HepG2 (cell line): ENCODE results near the gene XPR1. TPM values are rescaled to one million over a fixed set of nuclear protein-coding genes. Genes with fewer than 3 reads are reported as not detected.

ENCODE experiments used
- DZIP1 ChIP-seq: sonication (generic); formaldehyde crosslinking; IDR thresholded peaks from 2 replicates; pipeline ENCODE4 v1.5.0; 2020; ENCODE audit warnings: mild to moderate bottlenecking, missing genetic modification reagents
- FOXA3 ChIP-seq: IDR thresholded peaks from 2 replicates; pipeline ENCODE4 v1.6.1; 2016; ENCODE audit warnings: missing genetic modification reagents, missing compliant biosample characterization
- FOXM1 ChIP-seq: sonication (generic); formaldehyde crosslinking; IDR thresholded peaks from 2 replicates; pipeline ENCODE4 v1.5.0; 2020; ENCODE audit warnings: missing genetic modification reagents
- HHEX ChIP-seq: IDR thresholded peaks from 2 replicates; pipeline ENCODE4 v1.6.1; 2016; ENCODE audit warnings: control low read depth
- HNRNPK ChIP-seq: fragments of 200-400 bp; formaldehyde crosslinking; IDR thresholded peaks from 2 replicates; pipeline ENCODE4 v1.6.1; 2018; ENCODE audit warnings: low read length, low read depth, moderate library complexity, mild to moderate bottlenecking; ENCODE audit not compliant: poor library complexity, severe bottlenecking
- NFIB ChIP-seq: sonication (generic); formaldehyde crosslinking; IDR thresholded peaks from 2 replicates; pipeline ENCODE4 v1.9.0; 2021; ENCODE audit warnings: missing genetic modification reagents, mild to moderate bottlenecking, borderline replicate concordance
- SAP130 ChIP-seq: IDR thresholded peaks from 2 replicates; pipeline ENCODE4 v1.6.1; 2016; ENCODE audit warnings: low read depth
- SIN3A ChIP-seq: IDR thresholded peaks from 2 replicates; pipeline ENCODE4 v1.6.1; 2011; ENCODE audit warnings: low read depth, mild to moderate bottlenecking, control low read depth, low read length, borderline replicate concordance
- SNAPC2 ChIP-seq: sonication (generic); formaldehyde crosslinking; IDR thresholded peaks from 2 replicates; pipeline ENCODE4 v1.8.1; 2022; ENCODE audit warnings: mild to moderate bottlenecking, missing genetic modification reagents
- TFAP4 ChIP-seq: sonication (generic); IDR thresholded peaks from 2 replicates; pipeline ENCODE4 v1.6.1; 2016; ENCODE audit warnings: low read depth, borderline replicate concordance
- ZNF766 ChIP-seq: sonication (generic); formaldehyde crosslinking; IDR thresholded peaks from 2 replicates; pipeline ENCODE4 v1.5.0; 2020; ENCODE audit warnings: missing genetic modification reagents, borderline replicate concordance
- polyA plus RNA-seq, 8 experiments: library from polyadenylated mRNA; depleted of rRNA in 3 of 8; stranded (reverse) in 7 of 8; unstranded in 1 of 8; fragments of >200 nt; fragmentation: Illumina TruSeq in 4 of 8; extraction: Trizol in 4 of 8; gene quantifications; 2 replicates each; pipeline versions ENCODE4 v1.2.1 to v1.2.3, GENCODE V29; 2011 to 2016; ENCODE audit warnings: low read depth in 4 of 8, missing spikeins in 1 of 8, mixed read lengths in 1 of 8; ENCODE audit not compliant: insufficient read depth in 1 of 8
- total RNA-seq, 5 experiments: library from RNA; depleted of rRNA; stranded (reverse); fragments of >200 nt; fragmentation: Illumina TruSeq; extraction: Trizol; gene quantifications; 2 replicates each; pipeline ENCODE4 v1.2.3, GENCODE V29; 2016; ENCODE audit warnings: low read depth in 1 of 5
- TF ChIP-seq, protein P1 (sequence below): sonication (generic); formaldehyde crosslinking; IDR thresholded peaks from 2 replicates; pipeline ENCODE4 v1.5.0; 2020; ENCODE audit warnings: missing genetic modification reagents
- TF ChIP-seq, protein P2 (sequence below): sonication (generic); formaldehyde crosslinking; IDR thresholded peaks from 2 replicates; pipeline ENCODE4 v1.5.1; 2020; ENCODE audit warnings: mild to moderate bottlenecking, missing genetic modification reagents, borderline replicate concordance
- TF ChIP-seq, protein P3 (sequence below): sonication (generic); formaldehyde crosslinking; conservative IDR thresholded peaks from 2 replicates; pipeline ENCODE4 v1.8.1; 2023; ENCODE audit warnings: missing genetic modification reagents
- TF ChIP-seq, protein P4 (sequence below): IDR thresholded peaks from 2 replicates; pipeline ENCODE4 v1.6.1; 2012; ENCODE audit warnings: low read length, improper control_type of control experiment

XPR1 gene
- total and polyA plus RNA-seq, 2 of the 13 experiments (the other 11 are each of a cell fraction or from before 2014, with no cell fraction given): 22.3 to 23.6 TPM

DNA sequence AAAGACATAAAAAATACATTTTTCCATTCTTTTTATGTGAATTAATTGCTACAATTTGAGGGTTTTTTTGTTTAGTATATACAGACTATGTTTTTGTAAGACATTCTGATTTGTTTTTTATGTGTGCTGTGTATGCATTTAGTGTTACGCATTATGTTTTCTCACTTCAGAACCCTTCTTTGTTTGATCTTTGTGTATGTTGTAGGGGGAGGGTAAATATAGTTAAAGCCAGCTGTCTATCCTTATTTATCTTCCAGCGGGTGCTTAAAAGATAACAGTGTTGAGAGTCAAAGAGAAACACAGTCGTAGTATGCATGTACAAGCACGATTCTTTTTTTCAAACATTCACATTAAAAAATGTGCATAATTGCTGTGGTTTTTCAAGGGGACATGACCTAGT lies 183.4 kb downstream of the XPR1 start (continued):
- TF ChIP-seq DZIP1 (CRISPR knock-in tag): no peak
- TF ChIP-seq HHEX (CRISPR knock-in tag): peak; percentile 93
- TF ChIP-seq TFAP4: peak; percentile 99
- TF ChIP-seq SAP130 (CRISPR knock-in tag): peak; percentile 56
- TF ChIP-seq ZNF766 (CRISPR knock-in tag): no peak
- no peak for TF ChIP-seq FOXM1
- TF ChIP-seq SIN3A: no peak
- no peak for TF ChIP-seq HNRNPK
- TF ChIP-seq, protein P1, sequence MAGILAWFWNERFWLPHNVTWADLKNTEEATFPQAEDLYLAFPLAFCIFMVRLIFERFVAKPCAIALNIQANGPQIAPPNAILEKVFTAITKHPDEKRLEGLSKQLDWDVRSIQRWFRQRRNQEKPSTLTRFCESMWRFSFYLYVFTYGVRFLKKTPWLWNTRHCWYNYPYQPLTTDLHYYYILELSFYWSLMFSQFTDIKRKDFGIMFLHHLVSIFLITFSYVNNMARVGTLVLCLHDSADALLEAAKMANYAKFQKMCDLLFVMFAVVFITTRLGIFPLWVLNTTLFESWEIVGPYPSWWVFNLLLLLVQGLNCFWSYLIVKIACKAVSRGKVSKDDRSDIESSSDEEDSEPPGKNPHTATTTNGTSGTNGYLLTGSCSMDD (CRISPR knock-in tag): no peak
- TF ChIP-seq, protein P2, sequence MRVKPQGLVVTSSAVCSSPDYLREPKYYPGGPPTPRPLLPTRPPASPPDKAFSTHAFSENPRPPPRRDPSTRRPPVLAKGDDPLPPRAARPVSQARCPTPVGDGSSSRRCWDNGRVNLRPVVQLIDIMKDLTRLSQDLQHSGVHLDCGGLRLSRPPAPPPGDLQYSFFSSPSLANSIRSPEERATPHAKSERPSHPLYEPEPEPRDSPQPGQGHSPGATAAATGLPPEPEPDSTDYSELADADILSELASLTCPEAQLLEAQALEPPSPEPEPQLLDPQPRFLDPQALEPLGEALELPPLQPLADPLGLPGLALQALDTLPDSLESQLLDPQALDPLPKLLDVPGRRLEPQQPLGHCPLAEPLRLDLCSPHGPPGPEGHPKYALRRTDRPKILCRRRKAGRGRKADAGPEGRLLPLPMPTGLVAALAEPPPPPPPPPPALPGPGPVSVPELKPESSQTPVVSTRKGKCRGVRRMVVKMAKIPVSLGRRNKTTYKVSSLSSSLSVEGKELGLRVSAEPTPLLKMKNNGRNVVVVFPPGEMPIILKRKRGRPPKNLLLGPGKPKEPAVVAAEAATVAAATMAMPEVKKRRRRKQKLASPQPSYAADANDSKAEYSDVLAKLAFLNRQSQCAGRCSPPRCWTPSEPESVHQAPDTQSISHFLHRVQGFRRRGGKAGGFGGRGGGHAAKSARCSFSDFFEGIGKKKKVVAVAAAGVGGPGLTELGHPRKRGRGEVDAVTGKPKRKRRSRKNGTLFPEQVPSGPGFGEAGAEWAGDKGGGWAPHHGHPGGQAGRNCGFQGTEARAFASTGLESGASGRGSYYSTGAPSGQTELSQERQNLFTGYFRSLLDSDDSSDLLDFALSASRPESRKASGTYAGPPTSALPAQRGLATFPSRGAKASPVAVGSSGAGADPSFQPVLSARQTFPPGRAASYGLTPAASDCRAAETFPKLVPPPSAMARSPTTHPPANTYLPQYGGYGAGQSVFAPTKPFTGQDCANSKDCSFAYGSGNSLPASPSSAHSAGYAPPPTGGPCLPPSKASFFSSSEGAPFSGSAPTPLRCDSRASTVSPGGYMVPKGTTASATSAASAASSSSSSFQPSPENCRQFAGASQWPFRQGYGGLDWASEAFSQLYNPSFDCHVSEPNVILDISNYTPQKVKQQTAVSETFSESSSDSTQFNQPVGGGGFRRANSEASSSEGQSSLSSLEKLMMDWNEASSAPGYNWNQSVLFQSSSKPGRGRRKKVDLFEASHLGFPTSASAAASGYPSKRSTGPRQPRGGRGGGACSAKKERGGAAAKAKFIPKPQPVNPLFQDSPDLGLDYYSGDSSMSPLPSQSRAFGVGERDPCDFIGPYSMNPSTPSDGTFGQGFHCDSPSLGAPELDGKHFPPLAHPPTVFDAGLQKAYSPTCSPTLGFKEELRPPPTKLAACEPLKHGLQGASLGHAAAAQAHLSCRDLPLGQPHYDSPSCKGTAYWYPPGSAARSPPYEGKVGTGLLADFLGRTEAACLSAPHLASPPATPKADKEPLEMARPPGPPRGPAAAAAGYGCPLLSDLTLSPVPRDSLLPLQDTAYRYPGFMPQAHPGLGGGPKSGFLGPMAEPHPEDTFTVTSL: peak; percentile 91; the same call in 1 of the 2 replicates
- TF ChIP-seq FOXA3 (CRISPR knock-in tag): peak; percentile 95
- TF ChIP-seq NFIB (CRISPR knock-in tag): no peak
- 0 out of 2 replicates have a peak, but pooled peaks have one; percentile 40 for TF ChIP-seq SNAPC2 (CRISPR knock-in tag)
- TF ChIP-seq, protein P3, sequence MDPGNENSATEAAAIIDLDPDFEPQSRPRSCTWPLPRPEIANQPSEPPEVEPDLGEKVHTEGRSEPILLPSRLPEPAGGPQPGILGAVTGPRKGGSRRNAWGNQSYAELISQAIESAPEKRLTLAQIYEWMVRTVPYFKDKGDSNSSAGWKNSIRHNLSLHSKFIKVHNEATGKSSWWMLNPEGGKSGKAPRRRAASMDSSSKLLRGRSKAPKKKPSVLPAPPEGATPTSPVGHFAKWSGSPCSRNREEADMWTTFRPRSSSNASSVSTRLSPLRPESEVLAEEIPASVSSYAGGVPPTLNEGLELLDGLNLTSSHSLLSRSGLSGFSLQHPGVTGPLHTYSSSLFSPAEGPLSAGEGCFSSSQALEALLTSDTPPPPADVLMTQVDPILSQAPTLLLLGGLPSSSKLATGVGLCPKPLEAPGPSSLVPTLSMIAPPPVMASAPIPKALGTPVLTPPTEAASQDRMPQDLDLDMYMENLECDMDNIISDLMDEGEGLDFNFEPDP (CRISPR knock-in tag): no peak
- TF ChIP-seq, protein P4, sequence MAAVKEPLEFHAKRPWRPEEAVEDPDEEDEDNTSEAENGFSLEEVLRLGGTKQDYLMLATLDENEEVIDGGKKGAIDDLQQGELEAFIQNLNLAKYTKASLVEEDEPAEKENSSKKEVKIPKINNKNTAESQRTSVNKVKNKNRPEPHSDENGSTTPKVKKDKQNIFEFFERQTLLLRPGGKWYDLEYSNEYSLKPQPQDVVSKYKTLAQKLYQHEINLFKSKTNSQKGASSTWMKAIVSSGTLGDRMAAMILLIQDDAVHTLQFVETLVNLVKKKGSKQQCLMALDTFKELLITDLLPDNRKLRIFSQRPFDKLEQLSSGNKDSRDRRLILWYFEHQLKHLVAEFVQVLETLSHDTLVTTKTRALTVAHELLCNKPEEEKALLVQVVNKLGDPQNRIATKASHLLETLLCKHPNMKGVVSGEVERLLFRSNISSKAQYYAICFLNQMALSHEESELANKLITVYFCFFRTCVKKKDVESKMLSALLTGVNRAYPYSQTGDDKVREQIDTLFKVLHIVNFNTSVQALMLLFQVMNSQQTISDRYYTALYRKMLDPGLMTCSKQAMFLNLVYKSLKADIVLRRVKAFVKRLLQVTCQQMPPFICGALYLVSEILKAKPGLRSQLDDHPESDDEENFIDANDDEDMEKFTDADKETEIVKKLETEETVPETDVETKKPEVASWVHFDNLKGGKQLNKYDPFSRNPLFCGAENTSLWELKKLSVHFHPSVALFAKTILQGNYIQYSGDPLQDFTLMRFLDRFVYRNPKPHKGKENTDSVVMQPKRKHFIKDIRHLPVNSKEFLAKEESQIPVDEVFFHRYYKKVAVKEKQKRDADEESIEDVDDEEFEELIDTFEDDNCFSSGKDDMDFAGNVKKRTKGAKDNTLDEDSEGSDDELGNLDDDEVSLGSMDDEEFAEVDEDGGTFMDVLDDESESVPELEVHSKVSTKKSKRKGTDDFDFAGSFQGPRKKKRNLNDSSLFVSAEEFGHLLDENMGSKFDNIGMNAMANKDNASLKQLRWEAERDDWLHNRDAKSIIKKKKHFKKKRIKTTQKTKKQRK: no peak
